ENCODE data around the gene PCDH15. TPM values are rescaled to one million over a fixed set of nuclear protein-coding genes. Genes with fewer than 3 reads are reported as not detected.

PCDH15 gene
- total and polyA plus RNA-seq, 3 experiments from 2014 or later = not detected

DNA sequence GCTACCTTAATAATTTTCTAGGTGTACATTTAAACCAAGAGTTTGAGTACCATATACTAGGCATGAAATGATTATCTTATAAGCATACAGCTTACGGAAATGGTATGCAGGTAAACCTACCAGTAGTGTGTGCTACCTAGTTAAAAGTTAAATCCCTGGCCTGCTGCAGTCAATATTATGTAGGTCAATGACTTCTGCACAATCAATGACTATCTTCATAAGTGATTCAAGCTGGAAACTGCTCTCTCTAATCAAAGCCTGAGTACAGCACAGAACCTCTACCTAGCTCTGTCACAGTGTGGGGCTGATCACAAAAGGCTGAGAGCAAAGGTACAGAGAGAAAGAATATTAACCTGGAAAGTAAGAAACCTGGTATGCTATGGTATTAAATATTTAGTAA is 733.7 kb downstream of the PCDH15 start:
- Histone ChIP-seq H3K4me1 (ENCODE audit: insufficient read depth, low read length) (no peaks in the 10 kb centered on the region), H3K27ac (ENCODE audit: low read depth, low read length) (no peak overlapping the region), H3K4me3 (ENCODE audit: low read length) (no peak overlapping the region), H3K9me3 (ENCODE audit: low read length) (no peaks in the 10 kb centered on the region), H3K36me3 (ENCODE audit: insufficient read depth, low read length) (no peaks in the 10 kb centered on the region), H3K27me3 (ENCODE audit: insufficient read depth, low read length, poor library complexity, severe bottlenecking) (no peaks in the 10 kb centered on the region)
- Mint-ChIP-seq H3K4me3 (no peak overlapping the region), H3K27ac (no peak overlapping the region), H3K4me1 (no peaks in the 10 kb centered on the region), H3K27me3 (no peaks in the 10 kb centered on the region), H3K9me3 (peaks cover 0 to 17% (median 4%) of the 10 kb centered on the region in 5 donors), H3K36me3 (no peaks in the 10 kb centered on the region)
- CTCF ChIA-PET = no interaction called here
- POLR2A ChIA-PET = no interaction called here
- DNase-seq = no peak

DNA sequence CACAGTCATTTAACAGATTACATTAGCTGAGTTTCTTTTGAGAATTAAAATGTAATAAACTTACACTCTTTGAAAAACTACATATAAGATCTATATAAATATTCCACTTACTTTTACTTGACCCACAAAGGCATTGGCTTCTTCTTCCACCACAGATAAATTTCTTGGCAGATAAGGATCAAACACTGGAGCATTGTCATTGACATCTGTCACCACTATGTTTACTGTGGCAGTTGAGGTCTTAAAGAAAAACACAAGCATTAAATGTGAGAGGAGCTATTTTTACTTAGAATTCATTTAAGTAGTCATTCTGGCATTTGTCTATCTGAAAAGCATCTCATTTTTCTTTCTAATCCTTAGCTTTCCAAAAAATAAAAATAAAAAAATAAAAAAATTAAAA is 734.4 kb downstream of the PCDH15 start:
- Mint-ChIP-seq H3K36me3 (no peaks in the 10 kb centered on the region), H3K27ac (no peak overlapping the region), H3K4me3 (no peak overlapping the region), H3K4me1 (no peaks in the 10 kb centered on the region), H3K9me3 (peaks cover 0 to 17% (median 4%) of the 10 kb centered on the region in 5 donors), H3K27me3 (no peaks in the 10 kb centered on the region)
- H3K4me1 ChIP-seq (ENCODE audit: insufficient read depth, low read length) = no peaks in the 10 kb centered on the region
- no peaks in the 10 kb centered on the region for H3K27me3 ChIP-seq (ENCODE audit: insufficient read depth, low read length, poor library complexity, severe bottlenecking)
- no peak overlapping the region for H3K27ac ChIP-seq (ENCODE audit: low read depth, low read length)
- no peak overlapping the region for H3K4me3 ChIP-seq (ENCODE audit: low read length)
- ChIA-PET POLR2A (no interaction called here), CTCF (no interaction called here)
- no peaks in the 10 kb centered on the region for H3K36me3 ChIP-seq (ENCODE audit: insufficient read depth, low read length)
- DNase-seq = no peak
- no peaks in the 10 kb centered on the region for H3K9me3 ChIP-seq (ENCODE audit: low read length)

DNA sequence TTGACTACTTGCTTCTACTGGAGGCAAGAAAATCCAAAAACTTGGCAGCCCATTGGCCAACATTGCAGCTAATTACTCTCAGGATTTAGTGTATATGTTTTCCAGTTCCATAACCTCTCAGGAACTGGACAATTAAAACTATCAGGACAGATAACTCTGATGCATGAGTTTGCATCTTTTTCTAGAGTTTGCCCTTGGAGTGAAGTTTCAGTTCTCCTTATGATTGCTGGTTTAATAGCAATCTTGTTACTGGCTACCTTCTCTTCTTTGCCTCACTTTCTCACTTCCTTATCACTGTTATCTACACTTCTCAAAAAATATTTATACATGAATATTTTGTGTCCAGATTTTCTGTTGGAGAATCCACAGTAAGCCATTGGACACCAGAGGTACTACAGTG is 735.9 kb downstream of the PCDH15 start:
- Histone ChIP-seq H3K4me1 (ENCODE audit: insufficient read depth, low read length) (no peaks in the 10 kb centered on the region), H3K27ac (ENCODE audit: low read depth, low read length) (no peak overlapping the region), H3K27me3 (ENCODE audit: insufficient read depth, low read length, poor library complexity, severe bottlenecking) (no peaks in the 10 kb centered on the region), H3K4me3 (ENCODE audit: low read length) (no peak overlapping the region), H3K36me3 (ENCODE audit: insufficient read depth, low read length) (no peaks in the 10 kb centered on the region), H3K9me3 (ENCODE audit: low read length) (no peaks in the 10 kb centered on the region)
- H3K36me3 Mint-ChIP-seq = no peaks in the 10 kb centered on the region
- CTCF ChIA-PET = no interaction called here
- DNase-seq = no peak
- H3K27me3 Mint-ChIP-seq = peaks cover 0 to 3% of the 10 kb centered on the region in 2 donors
- POLR2A ChIA-PET = no interaction called here
- H3K27ac Mint-ChIP-seq = no peak overlapping the region
- H3K4me1 Mint-ChIP-seq = no peaks in the 10 kb centered on the region
- no peak overlapping the region for H3K4me3 Mint-ChIP-seq
- peaks cover 0 to 20% (median 12%) of the 10 kb centered on the region in 5 donors for H3K9me3 Mint-ChIP-seq

DNA sequence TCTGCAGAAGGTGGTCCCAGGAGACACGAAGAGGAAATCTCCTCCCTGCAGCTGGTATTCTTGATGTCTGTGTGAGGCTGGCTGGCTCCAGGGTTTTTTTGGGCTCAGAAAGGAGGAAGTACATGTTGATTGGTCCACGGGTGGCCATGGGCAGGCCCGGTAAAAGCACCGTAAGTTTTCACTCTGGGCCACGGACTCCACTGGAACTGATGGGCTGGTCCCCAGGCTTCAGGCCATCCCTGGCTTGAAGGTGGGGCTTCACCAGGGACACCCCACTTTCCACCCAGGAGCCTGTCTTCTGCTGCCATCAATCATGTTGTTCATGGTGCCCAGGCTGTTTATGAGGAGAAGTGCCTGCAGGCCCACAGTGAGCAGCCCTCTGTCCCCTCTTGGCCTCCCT is 736.8 kb downstream of the PCDH15 start:
- CTCF ChIA-PET = no interaction called here
- peaks cover 0 to 20% (median 13%) of the 10 kb centered on the region in 5 donors for H3K9me3 Mint-ChIP-seq
- no peak for DNase-seq
- no peaks in the 10 kb centered on the region for H3K27me3 ChIP-seq (ENCODE audit: insufficient read depth, low read length, poor library complexity, severe bottlenecking)
- H3K4me3 ChIP-seq (ENCODE audit: low read length) = no peak overlapping the region
- H3K4me3 Mint-ChIP-seq = no peak overlapping the region
- H3K4me1 Mint-ChIP-seq = no peaks in the 10 kb centered on the region
- H3K27ac ChIP-seq (ENCODE audit: low read depth, low read length) = no peak overlapping the region
- no peaks in the 10 kb centered on the region for H3K9me3 ChIP-seq (ENCODE audit: low read length)
- H3K36me3 Mint-ChIP-seq = no peaks in the 10 kb centered on the region
- no peaks in the 10 kb centered on the region for H3K4me1 ChIP-seq (ENCODE audit: insufficient read depth, low read length)
- H3K27ac Mint-ChIP-seq = no peak overlapping the region
- POLR2A ChIA-PET = no interaction called here
- no peaks in the 10 kb centered on the region for H3K36me3 ChIP-seq (ENCODE audit: insufficient read depth, low read length)
- peaks cover 0 to 3% of the 10 kb centered on the region in 2 donors for H3K27me3 Mint-ChIP-seq

DNA sequence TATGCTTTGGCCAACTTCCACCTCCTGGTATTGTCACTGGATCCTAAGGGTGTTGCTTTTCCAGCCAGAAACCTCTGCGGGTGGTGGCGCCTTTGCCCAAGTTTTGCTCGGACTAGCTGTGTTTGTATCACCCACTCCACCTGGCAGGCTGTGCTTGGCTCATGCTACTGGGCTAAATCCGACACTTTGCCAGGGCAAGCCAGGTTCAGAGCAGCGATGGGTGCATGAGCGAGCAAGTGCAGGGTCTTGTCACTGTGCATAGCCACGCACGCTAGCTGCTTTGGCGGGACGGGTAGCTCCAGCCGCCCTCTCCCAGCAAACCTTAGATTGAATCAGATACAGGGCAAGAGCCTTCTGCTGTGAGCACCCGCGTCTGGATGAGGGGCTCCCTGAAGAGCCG is 737.5 kb downstream of the PCDH15 start:
- no peaks in the 10 kb centered on the region for H3K4me1 Mint-ChIP-seq
- no peaks in the 10 kb centered on the region for H3K27me3 ChIP-seq (ENCODE audit: insufficient read depth, low read length, poor library complexity, severe bottlenecking)
- H3K9me3 Mint-ChIP-seq = peaks cover 2 to 24% (median 13%) of the 10 kb centered on the region in 5 donors
- H3K27ac ChIP-seq (ENCODE audit: low read depth, low read length) = no peak overlapping the region
- H3K4me3 Mint-ChIP-seq = no peak overlapping the region
- H3K36me3 Mint-ChIP-seq = no peaks in the 10 kb centered on the region
- peaks cover 0 to 3% of the 10 kb centered on the region in 2 donors for H3K27me3 Mint-ChIP-seq
- no peaks in the 10 kb centered on the region for H3K36me3 ChIP-seq (ENCODE audit: insufficient read depth, low read length)
- H3K4me3 ChIP-seq (ENCODE audit: low read length) = no peak overlapping the region
- CTCF ChIA-PET = no interaction called here
- H3K4me1 ChIP-seq (ENCODE audit: insufficient read depth, low read length) = no peaks in the 10 kb centered on the region
- no peaks in the 10 kb centered on the region for H3K9me3 ChIP-seq (ENCODE audit: low read length)
- DNase-seq = no peak
- POLR2A ChIA-PET = no interaction called here
- no peak overlapping the region for H3K27ac Mint-ChIP-seq

DNA sequence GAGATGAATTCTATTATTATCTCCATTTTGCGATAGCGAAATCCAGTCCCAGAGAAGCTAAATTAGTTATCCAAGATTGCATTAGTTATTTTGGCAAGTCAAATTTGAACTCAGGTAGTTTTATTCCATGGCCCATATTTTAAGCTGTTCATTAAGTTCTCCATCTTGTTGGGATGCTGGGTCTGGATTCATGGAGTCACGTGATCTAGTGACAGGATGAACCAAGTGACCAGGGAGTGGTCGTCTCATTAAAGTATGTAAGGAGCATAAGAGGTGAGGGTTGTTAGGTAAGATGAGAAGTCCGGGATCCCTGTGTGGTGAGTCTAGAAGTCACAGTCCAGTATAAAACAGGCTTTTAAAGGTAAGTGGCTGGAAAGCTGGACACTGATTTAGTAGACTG is 740.5 kb downstream of the PCDH15 start:
- H3K9me3 Mint-ChIP-seq = peaks cover 4 to 34% (median 19%) of the 10 kb centered on the region in 5 donors
- H3K27ac Mint-ChIP-seq = no peak overlapping the region
- no peaks in the 10 kb centered on the region for H3K4me1 Mint-ChIP-seq
- no peak overlapping the region for H3K4me3 ChIP-seq (ENCODE audit: low read length)
- no peaks in the 10 kb centered on the region for H3K27me3 ChIP-seq (ENCODE audit: insufficient read depth, low read length, poor library complexity, severe bottlenecking)
- POLR2A ChIA-PET = no interaction called here
- no peaks in the 10 kb centered on the region for H3K36me3 ChIP-seq (ENCODE audit: insufficient read depth, low read length)
- no peaks in the 10 kb centered on the region for H3K4me1 ChIP-seq (ENCODE audit: insufficient read depth, low read length)
- H3K36me3 Mint-ChIP-seq = no peaks in the 10 kb centered on the region
- H3K27ac ChIP-seq (ENCODE audit: low read depth, low read length) = no peak overlapping the region
- H3K27me3 Mint-ChIP-seq = peaks cover 0 to 3% of the 10 kb centered on the region in 2 donors
- no peak overlapping the region for H3K4me3 Mint-ChIP-seq
- no peak for DNase-seq
- H3K9me3 ChIP-seq (ENCODE audit: low read length) = no peaks in the 10 kb centered on the region
- CTCF ChIA-PET = no interaction called here

DNA sequence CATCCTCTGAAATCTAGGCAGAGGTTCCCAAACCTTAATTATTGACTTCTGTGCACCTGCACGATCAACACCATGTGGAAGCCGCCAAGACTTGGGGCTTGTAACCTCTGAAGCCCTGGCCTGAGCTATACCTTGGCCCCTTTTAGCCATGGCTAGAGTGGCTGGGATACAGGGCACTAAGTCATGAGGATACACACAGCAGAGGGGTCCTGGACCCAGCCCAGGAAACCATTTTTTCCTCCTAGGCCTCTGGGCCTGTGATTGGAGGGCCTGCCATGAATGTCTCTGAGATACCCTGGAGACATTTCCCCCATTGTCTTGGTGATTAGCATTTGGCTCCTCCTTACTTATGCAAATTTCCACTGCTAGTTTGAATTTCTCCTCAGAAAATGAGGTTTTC is 743.7 kb downstream of the PCDH15 start:
- no peaks in the 10 kb centered on the region for H3K4me1 ChIP-seq (ENCODE audit: insufficient read depth, low read length)
- H3K27me3 ChIP-seq (ENCODE audit: insufficient read depth, low read length, poor library complexity, severe bottlenecking) = no peaks in the 10 kb centered on the region
- no peaks in the 10 kb centered on the region for H3K36me3 ChIP-seq (ENCODE audit: insufficient read depth, low read length)
- no peak overlapping the region for H3K4me3 ChIP-seq (ENCODE audit: low read length)
- Mint-ChIP-seq H3K9me3 (peaks cover 3 to 43% (median 21%) of the 10 kb centered on the region in 5 donors), H3K4me1 (no peaks in the 10 kb centered on the region), H3K27ac (no peak overlapping the region), H3K27me3 (peaks cover 0 to 3% of the 10 kb centered on the region in 2 donors), H3K36me3 (no peaks in the 10 kb centered on the region), H3K4me3 (no peak overlapping the region)
- ChIA-PET POLR2A (no interaction called here), CTCF (no interaction called here)
- DNase-seq = no peak
- no peaks in the 10 kb centered on the region for H3K9me3 ChIP-seq (ENCODE audit: low read length)
- H3K27ac ChIP-seq (ENCODE audit: low read depth, low read length) = no peak overlapping the region

DNA sequence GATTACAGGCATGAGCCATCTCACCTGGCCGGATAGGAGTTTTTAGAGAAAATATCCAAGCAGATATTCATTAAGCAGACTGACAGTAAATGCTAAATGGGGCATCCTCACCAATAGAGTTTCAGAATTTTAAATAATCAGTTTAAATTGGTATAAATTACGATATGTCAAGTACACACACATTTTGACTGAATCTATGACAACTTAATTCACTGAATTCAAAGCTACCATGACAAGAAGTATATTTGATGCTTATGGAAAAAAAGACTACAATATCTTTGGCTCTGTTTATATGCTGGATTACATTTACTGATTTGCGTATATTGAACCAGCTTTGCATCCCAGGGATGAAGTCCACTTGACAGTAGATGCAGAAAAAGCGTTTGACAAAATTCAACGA is 774.7 kb downstream of the PCDH15 start:
- Mint-ChIP-seq H3K27me3 (no peaks in the 10 kb centered on the region), H3K4me1 (no peaks in the 10 kb centered on the region), H3K27ac (no peak overlapping the region), H3K36me3 (no peaks in the 10 kb centered on the region), H3K9me3 (peaks cover 4 to 13% (median 10%) of the 10 kb centered on the region in 5 donors), H3K4me3 (no peak overlapping the region)
- Histone ChIP-seq H3K4me3 (ENCODE audit: low read length) (no peak overlapping the region), H3K4me1 (ENCODE audit: insufficient read depth, low read length) (no peaks in the 10 kb centered on the region), H3K27me3 (ENCODE audit: insufficient read depth, low read length, poor library complexity, severe bottlenecking) (no peaks in the 10 kb centered on the region), H3K36me3 (ENCODE audit: insufficient read depth, low read length) (no peaks in the 10 kb centered on the region), H3K27ac (ENCODE audit: low read depth, low read length) (no peak overlapping the region), H3K9me3 (ENCODE audit: low read length) (no peaks in the 10 kb centered on the region)
- CTCF ChIA-PET = no interaction called here
- no peak for DNase-seq
- POLR2A ChIA-PET = no interaction called here

DNA sequence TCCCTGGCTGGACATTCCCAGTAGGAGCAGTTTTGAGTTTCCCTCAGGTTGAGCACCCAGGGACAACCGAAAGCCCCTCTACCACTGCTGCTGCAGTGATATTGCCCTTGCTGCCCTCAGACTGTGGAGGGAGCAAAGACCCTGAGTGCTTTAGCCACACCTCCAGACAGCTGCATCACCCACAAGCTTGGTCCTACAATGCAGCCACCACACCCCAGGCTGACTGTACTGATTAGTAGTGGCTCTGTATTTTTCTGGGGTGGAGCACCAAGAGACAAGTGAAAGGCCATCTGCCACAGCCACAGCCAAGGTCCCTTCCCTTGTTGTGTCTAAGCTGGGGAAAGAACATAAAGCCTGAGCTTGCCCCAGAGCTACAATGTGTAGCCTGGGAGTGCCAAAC is 789.9 kb downstream of the PCDH15 start:
- Histone ChIP-seq H3K36me3 (ENCODE audit: insufficient read depth, low read length) (no peaks in the 10 kb centered on the region), H3K27me3 (ENCODE audit: insufficient read depth, low read length, poor library complexity, severe bottlenecking) (no peaks in the 10 kb centered on the region), H3K4me3 (ENCODE audit: low read length) (no peak overlapping the region), H3K9me3 (ENCODE audit: low read length) (peaks cover 4% of the 10 kb centered on the region), H3K4me1 (ENCODE audit: insufficient read depth, low read length) (no peaks in the 10 kb centered on the region), H3K27ac (ENCODE audit: low read depth, low read length) (no peak overlapping the region)
- Mint-ChIP-seq H3K4me3 (no peak overlapping the region), H3K9me3 (peaks cover 6 to 18% (median 11%) of the 10 kb centered on the region in 5 donors), H3K4me1 (no peaks in the 10 kb centered on the region), H3K27me3 (no peaks in the 10 kb centered on the region), H3K27ac (no peak overlapping the region), H3K36me3 (no peaks in the 10 kb centered on the region)
- ChIA-PET CTCF (no interaction called here), POLR2A (no interaction called here)
- no peak for DNase-seq

All from CD8-positive, alpha-beta memory T cell (primary cell).